Measurements from ENCODE around the gene MAN2B2.

DNA sequence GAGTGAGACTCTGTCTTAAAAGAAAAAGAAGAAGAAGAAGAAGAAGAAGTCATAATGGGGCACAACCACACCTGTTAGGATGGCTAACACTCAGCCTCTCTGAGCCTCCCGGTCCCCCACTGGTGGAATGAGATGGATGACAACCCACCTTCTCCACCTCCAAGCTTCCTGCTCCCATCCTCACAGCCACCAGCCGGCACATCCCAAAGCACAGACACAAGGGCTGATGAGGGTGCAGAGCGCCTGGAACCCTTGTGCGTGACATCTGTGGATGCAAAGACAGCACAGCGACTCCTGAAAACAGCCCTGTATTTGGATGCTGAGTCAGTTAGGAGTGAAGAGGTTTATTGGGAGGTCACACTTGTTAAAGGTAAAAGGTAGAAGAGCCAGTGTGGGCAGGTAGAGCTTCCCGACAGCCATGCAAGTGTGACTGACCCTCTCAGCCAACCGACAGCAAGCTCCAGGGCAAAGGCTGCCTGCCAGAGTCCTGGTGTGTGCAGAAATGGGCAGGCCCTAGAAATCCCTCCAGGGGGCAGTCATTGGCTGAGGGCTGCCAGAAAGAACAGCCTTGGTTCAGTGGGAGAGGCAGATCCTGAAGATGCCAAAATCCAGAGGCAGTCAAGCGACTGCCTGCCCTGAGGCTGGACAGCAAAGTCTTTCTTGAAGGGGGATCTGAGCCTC lies 26.6 kb upstream of the MAN2B2 start:
- TF ChIP-seq, protein P1, sequence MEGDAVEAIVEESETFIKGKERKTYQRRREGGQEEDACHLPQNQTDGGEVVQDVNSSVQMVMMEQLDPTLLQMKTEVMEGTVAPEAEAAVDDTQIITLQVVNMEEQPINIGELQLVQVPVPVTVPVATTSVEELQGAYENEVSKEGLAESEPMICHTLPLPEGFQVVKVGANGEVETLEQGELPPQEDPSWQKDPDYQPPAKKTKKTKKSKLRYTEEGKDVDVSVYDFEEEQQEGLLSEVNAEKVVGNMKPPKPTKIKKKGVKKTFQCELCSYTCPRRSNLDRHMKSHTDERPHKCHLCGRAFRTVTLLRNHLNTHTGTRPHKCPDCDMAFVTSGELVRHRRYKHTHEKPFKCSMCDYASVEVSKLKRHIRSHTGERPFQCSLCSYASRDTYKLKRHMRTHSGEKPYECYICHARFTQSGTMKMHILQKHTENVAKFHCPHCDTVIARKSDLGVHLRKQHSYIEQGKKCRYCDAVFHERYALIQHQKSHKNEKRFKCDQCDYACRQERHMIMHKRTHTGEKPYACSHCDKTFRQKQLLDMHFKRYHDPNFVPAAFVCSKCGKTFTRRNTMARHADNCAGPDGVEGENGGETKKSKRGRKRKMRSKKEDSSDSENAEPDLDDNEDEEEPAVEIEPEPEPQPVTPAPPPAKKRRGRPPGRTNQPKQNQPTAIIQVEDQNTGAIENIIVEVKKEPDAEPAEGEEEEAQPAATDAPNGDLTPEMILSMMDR (conservative IDR thresholded peaks at IDR 0.05; ENCODE audit: low read length) = peak; percentile 54
- no peak for TF ChIP-seq EZH2phosphoT487 (IDR thresholded peaks at IDR 0.05; ENCODE audit: borderline replicate concordance, low read depth, low read length)
